C4-2B (cell line): ENCODE measurements around the gene SCFD2.

Source experiments
- H3K27ac ChIP-seq: fragments of 450-650 bp; 2 replicates; pipeline ENCODE4 v1.5.1; 2017
- ZFX ChIP-seq: fragments of 450-650 bp; IDR thresholded peaks from 2 replicates; pipeline ENCODE4 v1.6.1; 2017
- TF ChIP-seq, protein P1 (sequence below): fragments of 450-650 bp; conservative IDR thresholded peaks from 2 replicates; pipeline ENCODE4 v1.5.1; 2017; ENCODE audit warnings: mild to moderate bottlenecking

The SCFD2 gene

DNA sequence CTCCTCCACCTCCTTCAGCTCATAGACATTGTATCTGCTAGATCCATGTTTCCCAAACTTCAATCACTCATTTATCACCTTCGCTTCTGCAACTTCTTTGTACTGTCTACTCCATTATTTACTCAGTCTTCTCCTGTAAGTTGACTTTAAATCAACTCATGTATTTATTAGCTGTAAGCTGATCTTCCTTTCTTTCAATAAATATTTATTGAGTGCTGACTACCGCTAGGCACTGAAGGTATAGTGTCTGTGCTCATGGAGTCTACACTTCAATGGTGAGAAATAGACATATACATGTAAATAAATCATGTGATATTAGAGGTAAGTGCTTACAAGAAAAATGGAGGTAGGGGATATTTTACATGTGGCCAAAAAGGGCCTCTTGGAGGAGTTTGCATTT lies 429.1 kb downstream of the SCFD2 start:
- TF ChIP-seq, protein P1, sequence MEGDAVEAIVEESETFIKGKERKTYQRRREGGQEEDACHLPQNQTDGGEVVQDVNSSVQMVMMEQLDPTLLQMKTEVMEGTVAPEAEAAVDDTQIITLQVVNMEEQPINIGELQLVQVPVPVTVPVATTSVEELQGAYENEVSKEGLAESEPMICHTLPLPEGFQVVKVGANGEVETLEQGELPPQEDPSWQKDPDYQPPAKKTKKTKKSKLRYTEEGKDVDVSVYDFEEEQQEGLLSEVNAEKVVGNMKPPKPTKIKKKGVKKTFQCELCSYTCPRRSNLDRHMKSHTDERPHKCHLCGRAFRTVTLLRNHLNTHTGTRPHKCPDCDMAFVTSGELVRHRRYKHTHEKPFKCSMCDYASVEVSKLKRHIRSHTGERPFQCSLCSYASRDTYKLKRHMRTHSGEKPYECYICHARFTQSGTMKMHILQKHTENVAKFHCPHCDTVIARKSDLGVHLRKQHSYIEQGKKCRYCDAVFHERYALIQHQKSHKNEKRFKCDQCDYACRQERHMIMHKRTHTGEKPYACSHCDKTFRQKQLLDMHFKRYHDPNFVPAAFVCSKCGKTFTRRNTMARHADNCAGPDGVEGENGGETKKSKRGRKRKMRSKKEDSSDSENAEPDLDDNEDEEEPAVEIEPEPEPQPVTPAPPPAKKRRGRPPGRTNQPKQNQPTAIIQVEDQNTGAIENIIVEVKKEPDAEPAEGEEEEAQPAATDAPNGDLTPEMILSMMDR = no peak
- no peak for TF ChIP-seq ZFX
- no peak overlapping the region for H3K27ac ChIP-seq

GRCh38 chr4:52935317-52935716 lies 430.5 kb downstream of the SCFD2 start:
- TF ChIP-seq ZFX = no peak
- TF ChIP-seq, protein P1 = no peak
- H3K27ac ChIP-seq = no peak overlapping the region

GRCh38 chr4:52933738-52934137 lies 432.1 kb downstream of the SCFD2 start:
- no peak overlapping the region for H3K27ac ChIP-seq
- TF ChIP-seq, protein P1 = no peak
- TF ChIP-seq ZFX = no peak

GRCh38 chr4:52932591-52933470 lies 433.0 kb downstream of the SCFD2 start:
- TF ChIP-seq ZFX = no peak
- TF ChIP-seq, protein P1 = no peak
- no peak overlapping the region for H3K27ac ChIP-seq

DNA sequence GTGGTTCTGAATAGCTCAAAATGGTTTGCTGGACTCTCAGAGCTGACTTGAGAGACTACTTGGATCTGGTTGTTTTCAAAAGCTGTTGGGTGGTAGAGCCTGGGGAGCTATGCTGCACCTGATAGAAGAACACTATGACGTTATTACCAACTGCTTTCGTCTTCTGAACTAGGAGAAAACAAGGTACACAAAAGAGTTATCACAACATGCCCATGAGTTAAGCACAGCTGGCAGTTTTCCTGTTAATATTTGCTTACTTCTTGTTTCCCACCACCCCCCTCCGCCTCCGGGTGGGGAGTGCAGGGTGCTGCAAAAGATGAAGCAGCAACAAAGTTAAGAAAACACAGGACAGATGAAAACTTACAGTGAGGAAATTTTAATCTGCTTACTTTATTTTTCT lies 434.6 kb downstream of the SCFD2 start:
- TF ChIP-seq, protein P1 = no peak
- no peak overlapping the region for H3K27ac ChIP-seq

DNA sequence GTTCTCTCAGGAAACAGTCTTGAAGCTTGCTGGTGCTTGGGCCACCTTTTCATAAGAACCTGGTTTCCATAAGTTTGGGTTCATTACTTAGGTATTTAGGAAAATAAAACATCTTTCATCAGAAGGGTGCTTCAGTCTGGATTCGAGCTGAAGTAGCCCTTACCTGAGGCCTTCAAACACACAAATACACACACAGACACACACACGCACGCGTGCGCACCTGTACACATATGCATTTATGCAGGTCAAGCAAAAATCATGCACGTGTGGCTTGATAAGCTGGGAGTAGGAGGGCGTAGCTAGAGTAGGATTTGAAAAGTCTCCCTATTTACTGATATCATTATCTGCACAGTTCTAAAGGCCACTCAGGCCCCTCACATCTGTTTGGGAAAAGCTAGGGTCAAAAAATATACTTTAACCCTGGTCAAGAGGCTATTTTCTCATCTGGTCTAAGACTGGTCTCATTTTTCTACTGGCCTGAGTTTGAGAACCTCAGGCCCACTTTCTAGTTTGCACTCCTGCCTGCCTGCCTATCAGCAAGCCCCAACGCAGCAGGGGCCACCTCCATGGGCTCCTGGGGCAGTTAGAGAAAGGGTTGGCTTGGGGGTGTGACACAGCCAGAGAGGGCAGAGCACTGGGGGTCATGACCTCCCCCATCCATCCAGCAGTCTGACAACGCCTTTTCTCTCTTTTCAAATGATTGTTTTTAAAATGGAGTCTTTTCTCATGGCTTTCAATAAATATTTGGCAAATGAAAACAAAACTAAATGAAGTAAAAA lies 439.5 kb downstream of the SCFD2 start:
- TF ChIP-seq, protein P1 = no peak
- TF ChIP-seq ZFX = no peak
- H3K27ac ChIP-seq = no peak overlapping the region

DNA sequence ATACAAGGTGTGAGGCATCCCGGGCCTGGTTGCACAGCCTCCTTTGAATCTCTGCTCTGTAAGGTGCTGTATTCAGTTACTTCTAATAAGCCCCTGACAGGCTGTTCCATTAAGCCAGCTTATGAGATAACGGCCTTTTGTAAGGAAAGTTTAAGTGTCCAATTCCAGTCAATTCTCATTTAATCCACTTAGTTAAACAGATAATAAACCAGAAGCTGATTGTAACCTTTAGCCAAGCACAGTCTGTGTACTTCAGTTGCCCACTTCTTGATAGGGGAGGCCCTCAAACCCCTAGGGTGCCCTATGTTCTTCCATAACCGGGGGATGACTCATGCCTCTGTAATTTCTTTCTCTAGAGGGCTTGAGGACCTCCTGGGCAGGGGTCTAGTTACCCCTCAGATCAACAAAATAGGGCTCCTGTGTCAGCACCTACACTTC lies 440.3 kb downstream of the SCFD2 start:
- no peak for TF ChIP-seq ZFX
- TF ChIP-seq, protein P1 = no peak
- no peak overlapping the region for H3K27ac ChIP-seq
